GM23248 (cell line): ENCODE results near the gene SLCO4C1.

Source experiments
- EZH2 ChIP-seq: fragments of 200-600 bp; sonication (generic); IDR thresholded peaks from 2 replicates; pipeline ENCODE4 v1.6.1; 2018; ENCODE audit warnings: antibody characterized with exemption, mild to moderate bottlenecking; ENCODE audit not compliant: insufficient read depth, poor library complexity, severe bottlenecking
- EZH2phosphoT487 ChIP-seq: fragments of 200-600 bp; sonication (generic); IDR thresholded peaks from 2 replicates; pipeline ENCODE4 v1.6.1; 2018; ENCODE audit warnings: antibody characterized with exemption, moderate library complexity, mild to moderate bottlenecking, low read depth; ENCODE audit not compliant: insufficient read depth

- TF ChIP-seq EZH2phosphoT487, result no peak
- no peak for TF ChIP-seq EZH2
These were observed 28.6 kb upstream of the SLCO4C1 start for GRCh38 chr5:102324714-102325113.
